ENCODE measurements around the gene PIGN.

DNA sequence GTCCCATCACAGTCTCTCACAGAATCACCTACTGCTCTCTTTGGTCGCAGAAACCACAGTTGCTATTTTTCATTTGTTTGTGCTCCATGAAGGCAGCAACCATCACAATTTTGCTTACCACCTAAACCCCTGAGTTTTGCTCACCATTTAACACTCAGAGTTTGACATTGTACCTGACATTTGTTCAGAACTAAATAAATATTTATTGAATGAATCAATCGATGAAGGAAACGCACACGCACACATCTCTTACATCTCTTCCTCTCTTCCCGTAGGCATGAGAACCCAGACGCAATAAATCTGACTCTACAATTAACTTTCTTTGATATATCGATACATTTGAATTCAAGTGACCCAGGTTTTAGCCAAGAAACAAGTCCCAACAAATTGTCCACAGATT is 188.5 kb downstream of the PIGN start:
- TF ChIP-seq TAF1 (IDR thresholded peaks at IDR 0.05; ENCODE audit: borderline replicate concordance, low read depth, low read length) (no peak), POLR2A (IDR thresholded peaks at IDR 0.05; ENCODE audit: low read depth, low read length) (no peak)

Data from GM12892 (cell line).